K562 (cell line): ENCODE results near the gene DERL3. TPM values are rescaled to one million over a fixed set of nuclear protein-coding genes. Genes with fewer than 3 reads are reported as not detected.

Experiments
- ATAC-seq: fragments of 200-7000 bp; cut with Tn5 transposase; 3 replicates; pipeline ENCODE4 v1.9.1; 2020; ENCODE audit warnings: moderate library complexity
- BruUV-seq: library from RNA; stranded (reverse); fragments of 400-500 nt; replicated peaks from 2 replicates; lab custom pipeline; 2021; lab: Mats Ljungman, UMichigan
- CTCF ChIA-PET: fragments of 300-600 bp; formaldehyde crosslinking; extraction: SDS; loops from one replicate; lab custom pipeline; 2021; ENCODE audit warnings: low intra/inter-chr PET ratio; lab: Yijun Ruan, JAX
- POLR2A ChIA-PET: fragments of 300-600, 350-650 bp; sonication (Branson Sonifier 250); formaldehyde crosslinking; extraction: SDS; loops from one replicate; lab custom pipeline; 2021; ENCODE audit warnings: antibody characterized with exemption, inconsistent platforms; lab: Yijun Ruan, JAX
- DNase-seq, 4 experiments: peaks; one replicate each; pipeline versions ENCODE4 v3.0.0 to v3.0.0-alpha.2; 2011 to 2018; ENCODE audit warnings: low spot score in 3 of 4, mixed read lengths in 3 of 4; ENCODE audit errors: extremely low read depth in 1 of 4
- FAIRE-seq: peaks from 2 replicates; lab custom pipeline; 2011; peaks lifted over from hg19 to GRCh38; lab: Jason Lieb, UNC
- H2AFZ ChIP-seq: 2 replicates; pipeline ENCODE4 v1.6.0; 2011; ENCODE audit warnings: low read depth, low read length, control low read depth, inconsistent platforms
- H3K27ac ChIP-seq: fragments of 200-600 bp; 3 replicates; pipeline ENCODE4 v1.8.0; 2011; ENCODE audit warnings: low read depth, mild to moderate bottlenecking, control low read depth, inconsistent platforms, low read length, moderate library complexity, mixed read lengths; ENCODE audit errors: extremely low read depth
- H3K27me3 ChIP-seq, 2 experiments: fragments of 300-600 bp in 1 of 2; 2 replicates in 1 of 2; 3 replicates in 1 of 2; pipeline versions ENCODE4 v1.6.0 to v1.8.0; 2011; ENCODE audit warnings: inconsistent platforms in 2 of 2, low read length in 2 of 2, mild to moderate bottlenecking in 1 of 2, mixed read lengths in 1 of 2, moderate library complexity in 1 of 2; ENCODE audit not compliant: control insufficient read depth in 2 of 2, insufficient read depth in 2 of 2
- H3K36me3 ChIP-seq: fragments of 300-600 bp; 3 replicates; pipeline ENCODE4 v1.8.0; 2011; ENCODE audit warnings: mild to moderate bottlenecking, low read length, inconsistent platforms; ENCODE audit not compliant: control insufficient read depth, insufficient read depth
- H3K4me1 ChIP-seq, 2 experiments: fragments of 200-600 bp in 1 of 2; replicated peaks in 1 of 2; 2 replicates in 1 of 2; 3 replicates in 1 of 2; pipeline versions ENCODE4 v1.5.1 to v1.8.0; 2011; ENCODE audit warnings: inconsistent platforms in 2 of 2, low read length in 2 of 2, mild to moderate bottlenecking in 1 of 2, mixed read lengths in 1 of 2, moderate library complexity in 1 of 2; ENCODE audit not compliant: control insufficient read depth in 2 of 2, insufficient read depth in 2 of 2
- H3K4me2 ChIP-seq: 2 replicates; pipeline ENCODE4 v1.6.1; 2011; ENCODE audit warnings: low read length, control low read depth, inconsistent platforms, mixed read lengths; ENCODE audit not compliant: insufficient read depth
- H3K4me3 ChIP-seq: fragments of 200-600 bp; sonication (generic), shearing (Covaris generic); 2 replicates; pipeline ENCODE4 v1.5.1; 2016; ENCODE audit warnings: control low read depth, inconsistent platforms
- H3K79me2 ChIP-seq: fragments of 200-600 bp; 3 replicates; pipeline ENCODE4 v1.8.0; 2011; ENCODE audit warnings: low read length, inconsistent platforms; ENCODE audit not compliant: control insufficient read depth, insufficient read depth
- H3K9ac ChIP-seq, 2 experiments: 2 replicates each; pipeline versions ENCODE4 v1.6.0 to v1.6.1; 2011; ENCODE audit warnings: low read depth in 2 of 2, low read length in 2 of 2, control low read depth in 1 of 2, inconsistent platforms in 1 of 2, mild to moderate bottlenecking in 1 of 2, mixed read lengths in 1 of 2; ENCODE audit not compliant: insufficient read depth in 1 of 2
- H3K9me1 ChIP-seq: one replicate; pipeline ENCODE4 v1.6.0; 2011; ENCODE audit warnings: inconsistent platforms, mild to moderate bottlenecking, low read length, moderate library complexity; ENCODE audit not compliant: control insufficient read depth, insufficient read depth
- H3K9me3 ChIP-seq: replicated peaks from 2 replicates; pipeline ENCODE4 v1.5.1; 2011; ENCODE audit warnings: low read depth, low read length, inconsistent platforms; ENCODE audit not compliant: control insufficient read depth, insufficient read depth
- H4K20me1 ChIP-seq: replicated peaks from 2 replicates; pipeline ENCODE4 v1.6.1; 2011; ENCODE audit warnings: low read length, inconsistent platforms, mixed read lengths; ENCODE audit not compliant: control insufficient read depth, insufficient read depth
- CEBPB ChIP-seq: fragments of 450-650 bp; IDR thresholded peaks from 2 replicates; pipeline ENCODE4 v1.6.1; 2016; ENCODE audit warnings: missing genetic modification characterization, missing compliant biosample characterization
- CEBPG ChIP-seq, 3 experiments: fragments of 200-800 bp in 1 of 3; sonication (Bioruptor generic) in 1 of 3; sonication (generic) in 1 of 3; formaldehyde crosslinking in 1 of 3; IDR thresholded peaks in 2 of 3; conservative IDR thresholded peaks in 1 of 3; 2 replicates each; pipeline versions ENCODE4 v1.6.1 to v1.8.0; 2016 to 2022; ENCODE audit warnings: missing compliant biosample characterization in 2 of 3, missing genetic modification characterization in 2 of 3, mild to moderate bottlenecking in 1 of 3, missing genetic modification reagents in 1 of 3
- E2F1 ChIP-seq: sonication (generic); formaldehyde crosslinking; IDR thresholded peaks from 2 replicates; pipeline ENCODE4 v1.8.1; 2023; ENCODE audit warnings: mild to moderate bottlenecking, missing genetic modification reagents, moderate library complexity
- OTX1 ChIP-seq: fragments of 450-650 bp; formaldehyde crosslinking; IDR thresholded peaks from 2 replicates; pipeline ENCODE4 v1.4.0; 2022; ENCODE audit warnings: mild to moderate bottlenecking
- WGBS: fragments of 100-300 bp; shearing (Covaris generic); methylation state at CpG from one replicate; pipeline ENCODE4 v1.1.6; 2016; ENCODE audit warnings: low coverage, mixed read lengths; ENCODE audit not compliant: insufficient coverage; ENCODE audit errors: missing lambda C conversion rate; 5-methylcytosine and 5-hydroxymethylcytosine counted together
- in situ Hi-C: fragments of 300-500 bp; cut with MboI; formaldehyde crosslinking; loops from 4 replicates; pipeline ENCODE4 v1.15.0; 2018; ENCODE audit warnings: inconsistent platforms, mixed read lengths
- intact Hi-C: fragments of 100-400 bp; cut with micrococcal nuclease; formaldehyde crosslinking; loops from 2 replicates; pipeline ENCODE4 v1.14.2; 2022
- polyA plus RNA-seq, 8 experiments: library from polyadenylated mRNA; depleted of rRNA in 4 of 8; stranded (reverse) in 5 of 8; unstranded in 3 of 8; fragments of >200 nt; fragmentation: Nextera tagmentation in 2 of 8; fragmentation: Illumina TruSeq in 1 of 8; extraction: Ambion mirVana in 2 of 8; extraction: Trizol in 1 of 8; gene quantifications; 2 replicates each; pipeline versions ENCODE4 v1.2.1 to v1.2.3, GENCODE V29; 2011 to 2014; ENCODE audit warnings: inconsistent platforms in 1 of 8, missing spikeins in 1 of 8
- total RNA-seq, 7 experiments: library from RNA; depleted of rRNA in 6 of 7; stranded (reverse); fragments of >200 nt in 6 of 7; fragmentation: Illumina TruSeq in 2 of 7; extraction: Trizol in 2 of 7; gene quantifications; 2 replicates each; pipeline versions ENCODE4 v1.2.1 to v1.2.3, GENCODE V29; 2011 to 2021; ENCODE audit warnings: low replicate concordance in 1 of 7

The DERL3 gene
- total and polyA plus RNA-seq, 9 of the 15 experiments (the other 6 are each of a cell fraction or from before 2014, with no cell fraction given): 1.3 to 12.4 (median 4.8) TPM

GRCh38 chr22:23812378-23812777, 26.4 kb downstream of the DERL3 start:
- Histone ChIP-seq H3K27me3 (no peaks in the 10 kb centered on the region), H3K4me3 (no peak overlapping the region), H3K9ac (no peak overlapping the region), H3K9me1 (no peaks in the 10 kb centered on the region), H3K4me2 (no peak overlapping the region), H2AFZ (no peak overlapping the region), H3K36me3 (peaks cover 26% of the 10 kb centered on the region; the same call in 2 of the 3 replicates), H3K4me1 (no peaks in the 10 kb centered on the region; a peak in 1 of 5 replicates), H4K20me1 (no peaks in the 10 kb centered on the region), H3K9me3 (no peaks in the 10 kb centered on the region), H3K27ac (no peak overlapping the region), H3K79me2 (no peaks in the 10 kb centered on the region)
- no peak for FAIRE-seq
- in situ Hi-C loops: no loop called here
- no peak for DNase-seq
- TF ChIP-seq CEBPB (peak; percentile 87), OTX1 (CRISPR knock-in tag) (no peak), E2F1 (no peak), CEBPG (CRISPR knock-in tag; IDR thresholded peaks at IDR 0.05) (no peak), CEBPG (tag; conservative IDR thresholded peaks at IDR 0.05 in 1 of 2, IDR thresholded peaks at IDR 0.05 in 1 of 2) (peak; percentile 50 to 80)
- CTCF ChIA-PET: no interaction called here
- POLR2A ChIA-PET: interaction anchor here (0.6 to 1.3 kb wide), 2 partner anchors 39 to 228 kb away, joined by 3 to 6 read pairs; no protein-coding TSS in a partner anchor
- 94% methylated on average over 4 of the region's 4 CpGs for WGBS
- BruUV-seq: no TSS peak
- no peak for ATAC-seq
- intact Hi-C loops: no loop called here
